AG10803 (cell line): ENCODE results near the gene CCDC9B.

Experiments
- DNase-seq: peaks from one replicate; pipeline ENCODE4 v3.0.0; 2010; ENCODE audit warnings: low read depth
- H3K4me3 ChIP-seq: 2 replicates; pipeline ENCODE4 v1.5.1; 2011; ENCODE audit warnings: mild to moderate bottlenecking, low read length, control low read depth
- CTCF ChIP-seq: conservative IDR thresholded peaks from 2 replicates; pipeline ENCODE4 v1.5.1; 2011; ENCODE audit warnings: mild to moderate bottlenecking, low read length, control low read depth, inconsistent platforms

The CCDC9B gene

GRCh38 chr15:40358471-40359353, 18.0 kb upstream of the CCDC9B start:
- no peak for DNase-seq
- H3K4me3 ChIP-seq = peak overlapping the region; percentile 53
- TF ChIP-seq CTCF = no peak

GRCh38 chr15:40357723-40358470, 17.2 kb upstream of the CCDC9B start, which contains the start of gene DISP2:
Gene DISP2 (plus strand): TSS chr15:40358219. CDS start chr15:40358322, 103 bp downstream.
- TF ChIP-seq CTCF = no peak
- peak within 1 kb of the TSS; percentile 60 for H3K4me3 ChIP-seq
- DNase-seq = peak; percentile 70

- H3K4me3 ChIP-seq = no peak overlapping the region
- no peak for DNase-seq
- TF ChIP-seq CTCF = no peak
These were observed 16.5 kb upstream of the CCDC9B start for GRCh38 chr15:40357246-40357645.

- H3K4me3 ChIP-seq = no peak overlapping the region
- no peak for DNase-seq
- TF ChIP-seq CTCF = no peak
These were observed 15.3 kb upstream of the CCDC9B start for GRCh38 chr15:40355976-40356585.

GRCh38 chr15:40354408-40355171, 13.9 kb upstream of the CCDC9B start:
- peak; percentile 57 for TF ChIP-seq CTCF
- no peak overlapping the region for H3K4me3 ChIP-seq
- DNase-seq = no peak

GRCh38 chr15:40353697-40354096, 13.0 kb upstream of the CCDC9B start:
- H3K4me3 ChIP-seq = no peak overlapping the region
- no peak for TF ChIP-seq CTCF
- DNase-seq = no peak
